DND-41 (cell line): ENCODE results near the gene FURIN.

ENCODE experiments used
- ATAC-seq: fragments of 200-7000 bp; cut with Tn5 transposase; 3 replicates; pipeline ENCODE4 v1.9.1; 2021; ENCODE audit warnings: low read depth; ENCODE audit not compliant: insufficient read depth
- DNase-seq: peaks from one replicate; pipeline ENCODE4 v3.0.0-alpha.2; 2020
- H2AFZ ChIP-seq: 2 replicates; pipeline ENCODE4 v1.6.0; 2012; ENCODE audit warnings: low read depth, low read length
- H3K27ac ChIP-seq: 2 replicates; pipeline ENCODE4 v1.5.1; 2012; ENCODE audit warnings: low read length, inconsistent platforms
- H3K27me3 ChIP-seq: fragments of 200-600 bp; sonication (generic); 2 replicates; pipeline ENCODE4 v1.6.0; 2012; ENCODE audit warnings: low read length, mild to moderate bottlenecking, inconsistent platforms; ENCODE audit not compliant: insufficient read depth, poor library complexity
- H3K36me3 ChIP-seq: 2 replicates; pipeline ENCODE4 v1.5.1; 2012; ENCODE audit warnings: low read length, inconsistent platforms; ENCODE audit not compliant: insufficient read depth
- H3K4me1 ChIP-seq: 2 replicates; pipeline ENCODE4 v1.5.1; 2012; ENCODE audit warnings: mild to moderate bottlenecking, low read length; ENCODE audit not compliant: insufficient read depth
- H3K4me2 ChIP-seq: 2 replicates; pipeline ENCODE4 v1.6.0; 2012; ENCODE audit warnings: mild to moderate bottlenecking, moderate library complexity, low read length, inconsistent platforms; ENCODE audit not compliant: insufficient read depth
- H3K4me3 ChIP-seq, 2 experiments: fragments of 200-600 bp in 1 of 2; shearing (Covaris generic) in 1 of 2; 2 replicates each; pipeline ENCODE4 v1.5.1; 2012 to 2016; ENCODE audit warnings: inconsistent platforms in 2 of 2, low read length in 2 of 2, mild to moderate bottlenecking in 2 of 2, low read depth in 1 of 2, moderate library complexity in 1 of 2
- H3K79me2 ChIP-seq: 2 replicates; pipeline ENCODE4 v1.6.0; 2012; ENCODE audit warnings: low read length, inconsistent platforms; ENCODE audit not compliant: insufficient read depth
- H3K9ac ChIP-seq: 2 replicates; pipeline ENCODE4 v1.6.0; 2012; ENCODE audit warnings: low read depth, mild to moderate bottlenecking, inconsistent platforms, low read length, moderate library complexity
- H3K9me3 ChIP-seq: 2 replicates; pipeline ENCODE4 v1.5.1; 2012; ENCODE audit warnings: low read length, moderate library complexity, mild to moderate bottlenecking, inconsistent platforms; ENCODE audit not compliant: insufficient read depth, severe bottlenecking
- H4K20me1 ChIP-seq: 2 replicates; pipeline ENCODE4 v1.6.0; 2012; ENCODE audit warnings: low read length; ENCODE audit not compliant: insufficient read depth
- CTCF ChIP-seq: IDR thresholded peaks from 2 replicates; pipeline ENCODE4 v1.5.1; 2012; ENCODE audit warnings: borderline replicate concordance, low read length, moderate library complexity, mild to moderate bottlenecking; ENCODE audit not compliant: poor library complexity, severe bottlenecking; ENCODE audit errors: extremely low read depth
- EZH2 ChIP-seq: IDR thresholded peaks from 3 replicates; pipeline ENCODE4 v1.6.1; 2012; ENCODE audit warnings: borderline replicate concordance, low read depth, mild to moderate bottlenecking, moderate library complexity, low read length, inconsistent platforms; ENCODE audit not compliant: severe bottlenecking

Gene FURIN

DNA sequence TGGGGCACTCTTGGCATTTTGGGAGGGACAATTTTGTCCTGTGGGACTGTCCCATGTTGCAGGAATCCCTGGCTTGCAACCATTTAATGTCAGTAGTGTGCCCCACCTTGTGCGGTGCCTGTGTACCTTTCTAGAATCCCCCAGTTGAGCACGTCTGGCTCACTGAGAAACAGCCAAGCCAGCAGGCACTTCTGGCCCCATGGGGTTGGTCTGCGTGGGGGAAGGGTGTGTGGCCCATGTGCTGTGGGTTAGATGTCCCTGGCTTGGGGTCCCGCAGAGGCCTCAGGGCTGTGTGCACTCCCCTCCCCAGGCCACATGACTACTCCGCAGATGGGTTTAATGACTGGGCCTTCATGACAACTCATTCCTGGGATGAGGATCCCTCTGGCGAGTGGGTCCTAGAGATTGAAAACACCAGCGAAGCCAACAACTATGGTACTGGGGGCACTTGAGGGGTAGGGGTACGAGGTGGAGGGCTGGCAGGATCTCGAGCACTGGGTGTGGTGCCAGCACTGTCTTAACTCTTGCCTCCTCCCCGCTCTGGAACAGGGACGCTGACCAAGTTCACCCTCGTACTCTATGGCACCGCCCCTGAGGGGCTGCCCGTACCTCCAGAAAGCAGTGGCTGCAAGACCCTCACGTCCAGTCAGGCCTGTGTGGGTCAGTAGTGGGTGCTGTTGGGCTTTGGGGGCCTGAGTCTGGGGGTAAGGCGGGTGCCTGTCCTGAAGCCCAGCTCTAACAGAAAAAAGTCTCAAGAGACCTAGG, 12.2 kb downstream of the FURIN start:
- no peaks in the 10 kb centered on the region for H3K9me3 ChIP-seq

GRCh38 chr15:90881181-90881977, 13.0 kb downstream of the FURIN start:
- TF ChIP-seq EZH2 (no peak), CTCF (no peak)
- DNase-seq (no peak), ATAC-seq (no peak)
- no peak overlapping the region for H3K9ac ChIP-seq
- no peak overlapping the region for H3K4me3 ChIP-seq
- H3K9me3 ChIP-seq = no peaks in the 10 kb centered on the region
- no peaks in the 10 kb centered on the region for H3K27me3 ChIP-seq
- peaks cover 53% of the 10 kb centered on the region for H3K36me3 ChIP-seq
- H3K79me2 ChIP-seq = no peaks in the 10 kb centered on the region
- H3K4me2 ChIP-seq = no peak overlapping the region
- no peak overlapping the region for H2AFZ ChIP-seq
- peaks cover 6% of the 10 kb centered on the region; the same call in 1 of the 2 replicates for H4K20me1 ChIP-seq
- no peaks in the 10 kb centered on the region for H3K4me1 ChIP-seq
- H3K27ac ChIP-seq = no peak overlapping the region

More for the DNA sequence above, 12.2 kb downstream of the FURIN start:
- DNase-seq (no peak), ATAC-seq (no peak)
- Histone ChIP-seq H3K27me3 (no peaks in the 10 kb centered on the region), H3K4me3 (no peak overlapping the region), H3K4me2 (no peak overlapping the region), H2AFZ (no peak overlapping the region), H4K20me1 (peaks cover 6% of the 10 kb centered on the region; the same call in 1 of the 2 replicates), H3K9ac (no peak overlapping the region), H3K4me1 (no peaks in the 10 kb centered on the region), H3K79me2 (no peaks in the 10 kb centered on the region), H3K36me3 (peaks cover 57% of the 10 kb centered on the region), H3K27ac (no peak overlapping the region)
- no peak for TF ChIP-seq EZH2
- TF ChIP-seq CTCF = no peak

DNA sequence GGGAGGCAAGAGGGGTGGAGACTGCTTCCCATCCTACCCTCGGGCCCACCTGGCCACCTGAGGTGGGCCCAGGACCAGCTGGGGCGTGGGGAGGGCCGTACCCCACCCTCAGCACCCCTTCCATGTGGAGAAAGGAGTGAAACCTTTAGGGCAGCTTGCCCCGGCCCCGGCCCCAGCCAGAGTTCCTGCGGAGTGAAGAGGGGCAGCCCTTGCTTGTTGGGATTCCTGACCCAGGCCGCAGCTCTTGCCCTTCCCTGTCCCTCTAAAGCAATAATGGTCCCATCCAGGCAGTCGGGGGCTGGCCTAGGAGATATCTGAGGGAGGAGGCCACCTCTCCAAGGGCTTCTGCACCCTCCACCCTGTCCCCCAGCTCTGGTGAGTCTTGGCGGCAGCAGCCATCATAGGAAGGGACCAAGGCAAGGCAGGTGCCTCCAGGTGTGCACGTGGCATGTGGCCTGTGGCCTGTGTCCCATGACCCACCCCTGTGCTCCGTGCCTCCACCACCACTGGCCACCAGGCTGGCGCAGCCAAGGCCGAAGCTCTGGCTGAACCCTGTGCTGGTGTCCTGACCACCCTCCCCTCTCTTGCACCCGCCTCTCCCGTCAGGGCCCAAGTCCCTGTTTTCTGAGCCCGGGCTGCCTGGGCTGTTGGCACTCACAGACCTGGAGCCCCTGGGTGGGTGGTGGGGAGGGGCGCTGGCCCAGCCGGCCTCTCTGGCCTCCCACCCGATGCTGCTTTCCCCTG, 13.8 kb downstream of the FURIN start:
- peaks cover 45% of the 10 kb centered on the region for H3K36me3 ChIP-seq
- no peak overlapping the region for H2AFZ ChIP-seq
- H4K20me1 ChIP-seq = peaks cover 6% of the 10 kb centered on the region; the same call in 1 of the 2 replicates
- no peaks in the 10 kb centered on the region for H3K79me2 ChIP-seq
- H3K9ac ChIP-seq = no peak overlapping the region
- H3K9me3 ChIP-seq = no peaks in the 10 kb centered on the region
- no peak overlapping the region for H3K27ac ChIP-seq
- ATAC-seq (no peak), DNase-seq (no peak)
- TF ChIP-seq CTCF = no peak
- no peak for TF ChIP-seq EZH2
- H3K27me3 ChIP-seq = no peaks in the 10 kb centered on the region
- H3K4me1 ChIP-seq = no peaks in the 10 kb centered on the region
- no peak overlapping the region for H3K4me3 ChIP-seq
- H3K4me2 ChIP-seq = no peak overlapping the region
